C4-2B (cell line): ENCODE data around the gene TRIAP1.

Experiments used
- CTCF ChIP-seq: fragments of 450-650 bp; conservative IDR thresholded peaks from 2 replicates; pipeline ENCODE4 v1.5.1; 2017; ENCODE audit warnings: mild to moderate bottlenecking
- ZFX ChIP-seq: fragments of 450-650 bp; IDR thresholded peaks from 2 replicates; pipeline ENCODE4 v1.6.1; 2017

- TF ChIP-seq CTCF (no peak), ZFX (no peak)
Observed at GRCh38 chr12:120413901-120414695, 32.1 kb downstream of the TRIAP1 start.
